Measurements from ENCODE around the gene RFTN1.

RFTN1 gene

GRCh38 chr3:16409032-16409431 lies 104.5 kb downstream of the RFTN1 start:
- H3K4me1 ChIP-seq (ENCODE audit: control insufficient read depth, insufficient read depth, low read length): no peaks in the 10 kb centered on the region
- no peak overlapping the region for H3K27ac ChIP-seq (ENCODE audit: low read depth, low read length)
- H3K27me3 ChIP-seq (ENCODE audit: control insufficient read depth, insufficient read depth, low read length): peaks cover 1% of the 10 kb centered on the region
- H3K9ac ChIP-seq (ENCODE audit: low read length): no peak overlapping the region
- H3K4me3 ChIP-seq (ENCODE audit: low read length): no peak overlapping the region
- H3K36me3 ChIP-seq (ENCODE audit: control insufficient read depth, insufficient read depth, low read length): no peaks in the 10 kb centered on the region

GRCh38 chr3:16407366-16407765 lies 106.1 kb downstream of the RFTN1 start:
- no peaks in the 10 kb centered on the region for H3K36me3 ChIP-seq (ENCODE audit: control insufficient read depth, insufficient read depth, low read length)
- no peak overlapping the region for H3K4me3 ChIP-seq (ENCODE audit: low read length)
- H3K4me1 ChIP-seq (ENCODE audit: control insufficient read depth, insufficient read depth, low read length): no peaks in the 10 kb centered on the region
- no peak overlapping the region for H3K27ac ChIP-seq (ENCODE audit: low read depth, low read length)
- H3K9ac ChIP-seq (ENCODE audit: low read length): no peak overlapping the region
- H3K27me3 ChIP-seq (ENCODE audit: control insufficient read depth, insufficient read depth, low read length): peaks cover 1% of the 10 kb centered on the region

- Histone ChIP-seq H3K9ac (ENCODE audit: low read length) (no peak overlapping the region), H3K36me3 (ENCODE audit: control insufficient read depth, insufficient read depth, low read length) (no peaks in the 10 kb centered on the region), H3K27me3 (ENCODE audit: control insufficient read depth, insufficient read depth, low read length) (peaks cover 1% of the 10 kb centered on the region), H3K4me1 (ENCODE audit: control insufficient read depth, insufficient read depth, low read length) (no peaks in the 10 kb centered on the region), H3K4me3 (ENCODE audit: low read length) (no peak overlapping the region), H3K27ac (ENCODE audit: low read depth, low read length) (no peak overlapping the region)
Observed at GRCh38 chr3:16406579-16406978, 106.9 kb downstream of the RFTN1 start.

GRCh38 chr3:16406166-16406565 lies 107.3 kb downstream of the RFTN1 start:
- Histone ChIP-seq H3K36me3 (ENCODE audit: control insufficient read depth, insufficient read depth, low read length) (no peaks in the 10 kb centered on the region), H3K27ac (ENCODE audit: low read depth, low read length) (no peak overlapping the region), H3K27me3 (ENCODE audit: control insufficient read depth, insufficient read depth, low read length) (peaks cover 1% of the 10 kb centered on the region), H3K9ac (ENCODE audit: low read length) (no peak overlapping the region), H3K4me1 (ENCODE audit: control insufficient read depth, insufficient read depth, low read length) (no peaks in the 10 kb centered on the region), H3K4me3 (ENCODE audit: low read length) (no peak overlapping the region)

- Histone ChIP-seq H3K4me3 (ENCODE audit: low read length) (no peak overlapping the region), H3K27me3 (ENCODE audit: control insufficient read depth, insufficient read depth, low read length) (peaks cover 1% of the 10 kb centered on the region), H3K4me1 (ENCODE audit: control insufficient read depth, insufficient read depth, low read length) (no peaks in the 10 kb centered on the region), H3K36me3 (ENCODE audit: control insufficient read depth, insufficient read depth, low read length) (no peaks in the 10 kb centered on the region), H3K27ac (ENCODE audit: low read depth, low read length) (no peak overlapping the region), H3K9ac (ENCODE audit: low read length) (no peak overlapping the region)
Observed at GRCh38 chr3:16404349-16404895, 109.1 kb downstream of the RFTN1 start.

- Histone ChIP-seq H3K27me3 (ENCODE audit: control insufficient read depth, insufficient read depth, low read length) (peaks cover 1% of the 10 kb centered on the region), H3K4me1 (ENCODE audit: control insufficient read depth, insufficient read depth, low read length) (no peaks in the 10 kb centered on the region), H3K9ac (ENCODE audit: low read length) (no peak overlapping the region), H3K27ac (ENCODE audit: low read depth, low read length) (no peak overlapping the region), H3K4me3 (ENCODE audit: low read length) (no peak overlapping the region), H3K36me3 (ENCODE audit: control insufficient read depth, insufficient read depth, low read length) (no peaks in the 10 kb centered on the region)
Observed at GRCh38 chr3:16402451-16402850, 111.0 kb downstream of the RFTN1 start.

GRCh38 chr3:16401273-16401672 lies 112.2 kb downstream of the RFTN1 start:
- Histone ChIP-seq H3K9ac (ENCODE audit: low read length) (no peak overlapping the region), H3K27me3 (ENCODE audit: control insufficient read depth, insufficient read depth, low read length) (peaks cover 1% of the 10 kb centered on the region), H3K36me3 (ENCODE audit: control insufficient read depth, insufficient read depth, low read length) (no peaks in the 10 kb centered on the region), H3K4me3 (ENCODE audit: low read length) (no peak overlapping the region), H3K4me1 (ENCODE audit: control insufficient read depth, insufficient read depth, low read length) (no peaks in the 10 kb centered on the region), H3K27ac (ENCODE audit: low read depth, low read length) (no peak overlapping the region)

GRCh38 chr3:16400106-16400931 lies 113.2 kb downstream of the RFTN1 start:
- no peak overlapping the region for H3K27ac ChIP-seq (ENCODE audit: low read depth, low read length)
- no peaks in the 10 kb centered on the region for H3K36me3 ChIP-seq (ENCODE audit: control insufficient read depth, insufficient read depth, low read length)
- H3K4me1 ChIP-seq (ENCODE audit: control insufficient read depth, insufficient read depth, low read length): no peaks in the 10 kb centered on the region
- H3K27me3 ChIP-seq (ENCODE audit: control insufficient read depth, insufficient read depth, low read length): peaks cover 1% of the 10 kb centered on the region
- H3K4me3 ChIP-seq (ENCODE audit: low read length): no peak overlapping the region
- H3K9ac ChIP-seq (ENCODE audit: low read length): no peak overlapping the region

- Histone ChIP-seq H3K27ac (ENCODE audit: low read depth, low read length) (no peak overlapping the region), H3K27me3 (ENCODE audit: control insufficient read depth, insufficient read depth, low read length) (peaks cover under 1% of the 10 kb centered on the region), H3K36me3 (ENCODE audit: control insufficient read depth, insufficient read depth, low read length) (no peaks in the 10 kb centered on the region), H3K4me3 (ENCODE audit: low read length) (no peak overlapping the region), H3K4me1 (ENCODE audit: control insufficient read depth, insufficient read depth, low read length) (no peaks in the 10 kb centered on the region), H3K9ac (ENCODE audit: low read length) (no peak overlapping the region)
Observed at GRCh38 chr3:16399473-16399872, 114.0 kb downstream of the RFTN1 start.

- Histone ChIP-seq H3K27me3 (ENCODE audit: control insufficient read depth, insufficient read depth, low read length) (no peaks in the 10 kb centered on the region), H3K36me3 (ENCODE audit: control insufficient read depth, insufficient read depth, low read length) (no peaks in the 10 kb centered on the region), H3K27ac (ENCODE audit: low read depth, low read length) (no peak overlapping the region), H3K4me1 (ENCODE audit: control insufficient read depth, insufficient read depth, low read length) (no peaks in the 10 kb centered on the region), H3K9ac (ENCODE audit: low read length) (no peak overlapping the region), H3K4me3 (ENCODE audit: low read length) (no peak overlapping the region)
Observed at GRCh38 chr3:16398648-16399047, 114.9 kb downstream of the RFTN1 start.

- Histone ChIP-seq H3K36me3 (ENCODE audit: control insufficient read depth, insufficient read depth, low read length) (no peaks in the 10 kb centered on the region), H3K27me3 (ENCODE audit: control insufficient read depth, insufficient read depth, low read length) (no peaks in the 10 kb centered on the region), H3K9ac (ENCODE audit: low read length) (no peak overlapping the region), H3K4me1 (ENCODE audit: control insufficient read depth, insufficient read depth, low read length) (no peaks in the 10 kb centered on the region), H3K27ac (ENCODE audit: low read depth, low read length) (no peak overlapping the region), H3K4me3 (ENCODE audit: low read length) (no peak overlapping the region)
Observed at GRCh38 chr3:16396202-16396601, 117.3 kb downstream of the RFTN1 start.

- no peak overlapping the region for H3K4me3 ChIP-seq (ENCODE audit: low read length)
- H3K27ac ChIP-seq (ENCODE audit: low read depth, low read length): no peak overlapping the region
- H3K27me3 ChIP-seq (ENCODE audit: control insufficient read depth, insufficient read depth, low read length): no peaks in the 10 kb centered on the region
- H3K36me3 ChIP-seq (ENCODE audit: control insufficient read depth, insufficient read depth, low read length): no peaks in the 10 kb centered on the region
- H3K4me1 ChIP-seq (ENCODE audit: control insufficient read depth, insufficient read depth, low read length): no peaks in the 10 kb centered on the region
- H3K9ac ChIP-seq (ENCODE audit: low read length): no peak overlapping the region
Observed at GRCh38 chr3:16395212-16395611, 118.3 kb downstream of the RFTN1 start.

- no peaks in the 10 kb centered on the region for H3K4me1 ChIP-seq (ENCODE audit: control insufficient read depth, insufficient read depth, low read length)
Observed at GRCh38 chr3:16394639-16395038, 118.9 kb downstream of the RFTN1 start.

More at GRCh38 chr3:16394639-16395038, 118.9 kb downstream of the RFTN1 start:
- H3K9ac ChIP-seq (ENCODE audit: low read length): no peak overlapping the region
- no peak overlapping the region for H3K4me3 ChIP-seq (ENCODE audit: low read length)
- no peaks in the 10 kb centered on the region for H3K36me3 ChIP-seq (ENCODE audit: control insufficient read depth, insufficient read depth, low read length)
- no peak overlapping the region for H3K27ac ChIP-seq (ENCODE audit: low read depth, low read length)
- no peaks in the 10 kb centered on the region for H3K27me3 ChIP-seq (ENCODE audit: control insufficient read depth, insufficient read depth, low read length)

Measured in rectal smooth muscle tissue (tissue), 1 donor.